Fibroblast of peridontal ligament (primary cell): ENCODE data around the gene NRF1.

Experiments used
- DNase-seq: peaks from one replicate; pipeline ENCODE4 v3.0.0-alpha.2; 2010; ENCODE audit errors: extremely low read depth

The NRF1 gene

GRCh38 chr7:129769866-129770808, 158.6 kb downstream of the NRF1 start:
- no peak for DNase-seq

- no peak for DNase-seq
Observed at GRCh38 chr7:129771201-129771927, 159.8 kb downstream of the NRF1 start.

GRCh38 chr7:129771928-129772479, 160.5 kb downstream of the NRF1 start:
- no peak for DNase-seq

GRCh38 chr7:129772646-129773280, 161.2 kb downstream of the NRF1 start:
- no peak for DNase-seq

- no peak for DNase-seq
Observed at GRCh38 chr7:129773328-129773731, 161.8 kb downstream of the NRF1 start.

- no peak for DNase-seq
Observed at GRCh38 chr7:129773871-129774270, 162.4 kb downstream of the NRF1 start.

- DNase-seq: no peak
Observed at GRCh38 chr7:129774359-129774758, 162.8 kb downstream of the NRF1 start.

GRCh38 chr7:129774871-129775694, 163.6 kb downstream of the NRF1 start:
- no peak for DNase-seq

- DNase-seq: no peak
Observed at GRCh38 chr7:129775695-129776361, 164.3 kb downstream of the NRF1 start.

- no peak for DNase-seq
Observed at GRCh38 chr7:129776362-129776722, 164.8 kb downstream of the NRF1 start.

- no peak for DNase-seq
Observed at GRCh38 chr7:129777195-129777844, 165.8 kb downstream of the NRF1 start.

GRCh38 chr7:129777993-129778769, 166.7 kb downstream of the NRF1 start:
- DNase-seq: no peak

GRCh38 chr7:129778770-129779601, 167.5 kb downstream of the NRF1 start:
- no peak for DNase-seq

GRCh38 chr7:129779602-129780256, 168.2 kb downstream of the NRF1 start:
- DNase-seq: no peak

- DNase-seq: no peak
Observed at GRCh38 chr7:129780257-129780973, 168.9 kb downstream of the NRF1 start.

GRCh38 chr7:129780974-129781927, 169.7 kb downstream of the NRF1 start:
- DNase-seq: no peak
